B cell (primary cell): Measurements from ENCODE around the gene CBFB. TPM values are rescaled to one million over a fixed set of nuclear protein-coding genes. Genes with fewer than 3 reads are reported as not detected.

Source experiments
- ATAC-seq: fragments of 200-7000 bp; cut with Tn5 transposase; one replicate; pipeline ENCODE4 v1.10.0; 2021; ENCODE audit warnings: low read depth, mild to moderate bottlenecking, moderate number of reproducible peaks, moderate library complexity
- CTCF ChIA-PET: fragments of 350-600 bp; sonication (Branson Sonifier 250); formaldehyde crosslinking; loops from one replicate; lab custom pipeline; 2021; ENCODE audit warnings: antibody characterized with exemption, inconsistent platforms; lab: Charles Lee
- POLR2A ChIA-PET: fragments of 350-600 bp; sonication (Branson Sonifier 250); formaldehyde crosslinking; loops from one replicate; lab custom pipeline; 2021; ENCODE audit warnings: antibody characterized with exemption; lab: Charles Lee
- DNase-seq: peaks from one replicate; pipeline ENCODE4 v3.0.0; 2013
- H2AFZ ChIP-seq: 2 replicates; pipeline ENCODE4 v1.6.1; 2012; ENCODE audit warnings: mild to moderate bottlenecking, low read depth, low read length; ENCODE audit not compliant: insufficient read depth, poor library complexity, severe bottlenecking
- H3K27ac ChIP-seq, 2 donors: 1 replicate in 1 of 2; 2 replicates in 1 of 2; pipeline ENCODE4 v1.5.1; 2012 to 2013; ENCODE audit warnings: low read length in 2 of 2, mild to moderate bottlenecking in 2 of 2, moderate library complexity in 1 of 2
- H3K27me3 ChIP-seq, 4 experiments: fragments of 200-600 bp in 1 of 4; sonication (generic) in 1 of 4; replicated peaks in 1 of 4; 1 replicate in 2 of 4; 2 replicates in 2 of 4; pipeline versions ENCODE4 v1.6.1 to v1.7.0; 2013 to 2016; ENCODE audit warnings: low read length in 3 of 4, mild to moderate bottlenecking in 2 of 4, mixed read lengths in 1 of 4, moderate library complexity in 1 of 4; ENCODE audit not compliant: insufficient read depth in 4 of 4, control insufficient read depth in 3 of 4; ENCODE audit errors: control extremely low read depth in 1 of 4
- H3K36me3 ChIP-seq, 2 experiments: replicated peaks in 1 of 2; 1 replicate in 1 of 2; 2 replicates in 1 of 2; pipeline versions ENCODE4 v1.6.1 to v1.7.1; 2013; ENCODE audit warnings: low read length in 1 of 2; ENCODE audit not compliant: insufficient read depth in 2 of 2, control insufficient read depth in 1 of 2; ENCODE audit errors: control extremely low read depth in 1 of 2, extremely low read depth in 1 of 2
- H3K4me1 ChIP-seq, 2 donors: fragments of 200-600 bp in 1 of 2; sonication (generic) in 1 of 2; 1 replicate in 1 of 2; 2 replicates in 1 of 2; pipeline versions ENCODE4 v1.5.1 to v1.6.1; 2013 to 2017; ENCODE audit warnings: low read length in 2 of 2; ENCODE audit not compliant: control insufficient read depth in 2 of 2, insufficient read depth in 2 of 2
- H3K4me2 ChIP-seq: replicated peaks from 2 replicates; pipeline ENCODE3; 2012; ENCODE audit warnings: mild to moderate bottlenecking, low read depth, low read length; ENCODE audit not compliant: poor library complexity, severe bottlenecking
- H3K4me3 ChIP-seq, 5 experiments: fragments of 200-600 bp in 1 of 5; sonication (generic) in 1 of 5; 1 replicate in 3 of 5; 2 replicates in 2 of 5; pipeline versions ENCODE4 v1.5.1 to v1.7.0; 2011 to 2016; ENCODE audit warnings: low read length in 4 of 5, mild to moderate bottlenecking in 4 of 5, low read depth in 2 of 5, control low read depth in 1 of 5, moderate library complexity in 1 of 5; ENCODE audit not compliant: insufficient read depth in 1 of 5; ENCODE audit errors: control extremely low read depth in 1 of 5, extremely low read depth in 1 of 5
- H3K79me2 ChIP-seq: fragments of 200-600 bp; sonication (generic); one replicate; pipeline ENCODE4 v1.6.0; 2016; ENCODE audit warnings: low read length; ENCODE audit not compliant: control insufficient read depth, insufficient read depth
- H3K9ac ChIP-seq: fragments of 200-600 bp; sonication (generic); 2 replicates; pipeline ENCODE4 v1.6.1; 2017; ENCODE audit warnings: mild to moderate bottlenecking, low read length, moderate library complexity
- H3K9me3 ChIP-seq, 3 donors: one replicate each; pipeline versions ENCODE4 v1.6.1 to v1.7.1; 2013; ENCODE audit warnings: low read length in 2 of 3; ENCODE audit not compliant: control insufficient read depth in 2 of 3, insufficient read depth in 1 of 3; ENCODE audit errors: control extremely low read depth in 1 of 3
- H4K20me1 ChIP-seq: 2 replicates; pipeline ENCODE4 v1.6.0; 2012; ENCODE audit warnings: mild to moderate bottlenecking, low read length; ENCODE audit not compliant: insufficient read depth, control insufficient read depth, poor library complexity, severe bottlenecking
- H3K27ac Mint-ChIP-seq: one replicate; pipeline ENCODE4 v1.8.0; 2021; ENCODE audit warnings: mixed read lengths
- H3K27me3 Mint-ChIP-seq: one replicate; pipeline ENCODE4 v1.8.0; 2021; ENCODE audit warnings: mixed read lengths
- H3K4me1 Mint-ChIP-seq: one replicate; pipeline ENCODE4 v1.8.0; 2021; ENCODE audit warnings: mixed read lengths
- H3K4me3 Mint-ChIP-seq: one replicate; pipeline ENCODE4 v1.8.0; 2021; ENCODE audit warnings: mixed read lengths
- H3K9me3 Mint-ChIP-seq: one replicate; pipeline ENCODE4 v1.8.0; 2022; ENCODE audit warnings: mixed read lengths; ENCODE audit not compliant: insufficient read depth
- EZH2 ChIP-seq: IDR thresholded peaks from 2 replicates; pipeline ENCODE4 v1.6.1; 2012; ENCODE audit warnings: borderline replicate concordance, low read depth, mild to moderate bottlenecking, moderate library complexity, low read length; ENCODE audit not compliant: insufficient read depth, poor library complexity, severe bottlenecking
- WGBS: methylation state at CpG from one replicate; pipeline ENCODE4 v1.1.5; 2013; ENCODE audit warnings: missing lambda C conversion rate; ENCODE audit not compliant: insufficient coverage; 5-methylcytosine and 5-hydroxymethylcytosine counted together
- intact Hi-C: fragments of 100-400 bp; cut with micrococcal nuclease; formaldehyde crosslinking; loops from one replicate; pipeline ENCODE4 v1.10.0; 2022
- polyA plus RNA-seq: library from polyadenylated mRNA; depleted of rRNA; stranded (reverse); fragments of >200 nt; gene quantifications from 2 replicates; pipeline ENCODE4 v1.2.3, GENCODE V29; 2012
- total RNA-seq, 2 donors: library from RNA; stranded (reverse); fragments of 120-200 nt in 1 of 2; gene quantifications; 1 replicate in 1 of 2; 2 replicates in 1 of 2; pipeline versions ENCODE4 v1.2.3 to v1.2.4, GENCODE V29; 2013 to 2022
- TF ChIP-seq, protein P1 (sequence below): fragments of 200-600 bp; IDR thresholded peaks from one replicate; pipeline ENCODE4 v1.8.0; 2022; ENCODE audit warnings: antibody characterized with exemption, mild to moderate bottlenecking

Gene CBFB
- total and polyA plus RNA-seq, 2 donors (not counting 1 experiment from before 2014, with no cell fraction given), result 19.5 to 89.0 TPM

DNA sequence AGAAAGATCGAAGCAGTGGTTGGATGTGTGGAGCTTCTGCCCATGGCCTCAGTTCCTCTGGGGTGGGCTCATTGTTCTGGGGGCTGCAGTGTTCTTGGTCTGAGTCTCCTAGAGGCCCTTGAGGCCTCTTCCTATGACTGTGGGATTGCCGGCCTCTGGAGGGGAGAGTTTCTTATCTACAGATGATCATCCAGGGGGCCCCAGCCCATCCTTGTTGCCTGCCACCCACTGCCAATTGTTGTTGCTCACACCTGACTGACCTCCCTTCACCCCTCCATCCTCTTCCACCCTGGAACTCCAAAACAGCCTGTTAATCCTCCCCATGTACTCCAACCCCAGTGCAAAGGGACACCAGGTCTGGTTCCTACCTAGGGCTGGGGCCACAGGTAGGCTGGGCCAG, 116.0 kb downstream of the CBFB start:
- no peak overlapping the region for H2AFZ ChIP-seq
- Mint-ChIP-seq H3K9me3 (no peaks in the 10 kb centered on the region), H3K27me3 (peaks cover 16% of the 10 kb centered on the region), H3K27ac (no peak overlapping the region), H3K4me1 (peaks cover 5% of the 10 kb centered on the region), H3K4me3 (no peak overlapping the region)
- no peak for TF ChIP-seq EZH2
- TF ChIP-seq, protein P1, sequence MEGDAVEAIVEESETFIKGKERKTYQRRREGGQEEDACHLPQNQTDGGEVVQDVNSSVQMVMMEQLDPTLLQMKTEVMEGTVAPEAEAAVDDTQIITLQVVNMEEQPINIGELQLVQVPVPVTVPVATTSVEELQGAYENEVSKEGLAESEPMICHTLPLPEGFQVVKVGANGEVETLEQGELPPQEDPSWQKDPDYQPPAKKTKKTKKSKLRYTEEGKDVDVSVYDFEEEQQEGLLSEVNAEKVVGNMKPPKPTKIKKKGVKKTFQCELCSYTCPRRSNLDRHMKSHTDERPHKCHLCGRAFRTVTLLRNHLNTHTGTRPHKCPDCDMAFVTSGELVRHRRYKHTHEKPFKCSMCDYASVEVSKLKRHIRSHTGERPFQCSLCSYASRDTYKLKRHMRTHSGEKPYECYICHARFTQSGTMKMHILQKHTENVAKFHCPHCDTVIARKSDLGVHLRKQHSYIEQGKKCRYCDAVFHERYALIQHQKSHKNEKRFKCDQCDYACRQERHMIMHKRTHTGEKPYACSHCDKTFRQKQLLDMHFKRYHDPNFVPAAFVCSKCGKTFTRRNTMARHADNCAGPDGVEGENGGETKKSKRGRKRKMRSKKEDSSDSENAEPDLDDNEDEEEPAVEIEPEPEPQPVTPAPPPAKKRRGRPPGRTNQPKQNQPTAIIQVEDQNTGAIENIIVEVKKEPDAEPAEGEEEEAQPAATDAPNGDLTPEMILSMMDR, result no peak
- intact Hi-C loops, result no loop called here
- ATAC-seq (no peak), DNase-seq (no peak)
- H3K4me3 ChIP-seq, result no peak overlapping the region
- ChIA-PET CTCF (interaction anchor here (1.6 kb wide), 1 partner anchor 10 kb away, joined by 7 read pairs; no protein-coding TSS in a partner anchor), POLR2A (interaction anchor here (1.0 kb wide), 1 partner anchor 9 kb away, joined by 9 read pairs; no protein-coding TSS in a partner anchor)
- H3K9ac ChIP-seq, result no peak overlapping the region
- peaks cover 0 to 14% (median 0%) of the 10 kb centered on the region in 3 donors for H3K9me3 ChIP-seq
- H3K79me2 ChIP-seq, result no peaks in the 10 kb centered on the region
- 94% methylated on average over 1 of the region's 2 CpGs for WGBS
- H3K36me3 ChIP-seq, result peaks cover 2 to 75% of the 10 kb centered on the region in 2 experiments
- H3K27me3 ChIP-seq, result peaks cover 0 to 12% (median 3%) of the 10 kb centered on the region in 4 experiments
- H3K27ac ChIP-seq, result no peak overlapping the region
- no peak overlapping the region for H3K4me2 ChIP-seq
- H4K20me1 ChIP-seq, result no peaks in the 10 kb centered on the region
- peaks cover 0 to 1% of the 10 kb centered on the region in 2 donors for H3K4me1 ChIP-seq

DNA sequence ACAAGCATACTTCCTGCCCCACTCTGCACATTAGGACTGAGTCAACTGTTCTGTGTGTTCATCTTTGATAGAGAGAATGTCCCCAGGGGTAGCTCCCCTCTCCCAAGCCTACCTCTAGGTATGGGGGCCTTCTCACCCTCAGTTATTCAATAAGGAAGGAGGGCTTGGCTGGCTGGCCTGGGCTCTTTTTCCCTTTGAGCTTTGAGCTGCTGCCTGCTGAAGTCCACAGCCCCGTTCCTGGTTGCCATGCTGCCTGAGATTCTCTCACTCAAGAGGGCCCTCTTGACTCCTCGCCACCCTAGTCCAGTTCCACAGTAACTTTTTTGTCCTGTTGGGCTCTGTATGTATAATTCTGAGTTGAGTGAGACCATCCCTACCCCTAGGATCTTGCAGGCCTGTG, 116.8 kb downstream of the CBFB start:
- Histone ChIP-seq H3K9ac (no peak overlapping the region), H2AFZ (no peak overlapping the region), H4K20me1 (no peaks in the 10 kb centered on the region), H3K36me3 (peaks cover 0 to 67% of the 10 kb centered on the region in 2 experiments), H3K9me3 (peaks cover 0 to 16% (median 0%) of the 10 kb centered on the region in 3 donors), H3K79me2 (no peaks in the 10 kb centered on the region), H3K27ac (no peak overlapping the region), H3K4me1 (peaks cover 5 to 9% of the 10 kb centered on the region in 2 donors), H3K27me3 (peaks cover 0 to 17% (median 6%) of the 10 kb centered on the region in 4 experiments), H3K4me2 (no peak overlapping the region), H3K4me3 (no peak overlapping the region)
- Mint-ChIP-seq H3K4me3 (no peak overlapping the region), H3K9me3 (no peaks in the 10 kb centered on the region), H3K27ac (no peak overlapping the region), H3K27me3 (peaks cover 16% of the 10 kb centered on the region), H3K4me1 (peaks cover 5% of the 10 kb centered on the region)
- no CpG with 5 or more reads among the region's 2 CpGs for WGBS
- ATAC-seq (no peak), DNase-seq (no peak)
- ChIA-PET POLR2A (interaction anchor here (1.0 kb wide), 1 partner anchor 8 kb away, joined by 9 read pairs; no protein-coding TSS in a partner anchor), CTCF (no interaction called here)
- TF ChIP-seq EZH2, result no peak
- TF ChIP-seq, protein P1, result no peak
- intact Hi-C loops, result no loop called here
